GM19328 (cell line): ENCODE measurements around the gene GABRR3.

Experiments
- ATAC-seq: cut with Tn5 transposase; IDR thresholded peaks from one replicate; pipeline ENCODE4 v1.9.1; 2021; ENCODE audit warnings: mild to moderate bottlenecking, moderate library complexity; ENCODE audit not compliant: unreplicated experiment

Gene GABRR3

DNA sequence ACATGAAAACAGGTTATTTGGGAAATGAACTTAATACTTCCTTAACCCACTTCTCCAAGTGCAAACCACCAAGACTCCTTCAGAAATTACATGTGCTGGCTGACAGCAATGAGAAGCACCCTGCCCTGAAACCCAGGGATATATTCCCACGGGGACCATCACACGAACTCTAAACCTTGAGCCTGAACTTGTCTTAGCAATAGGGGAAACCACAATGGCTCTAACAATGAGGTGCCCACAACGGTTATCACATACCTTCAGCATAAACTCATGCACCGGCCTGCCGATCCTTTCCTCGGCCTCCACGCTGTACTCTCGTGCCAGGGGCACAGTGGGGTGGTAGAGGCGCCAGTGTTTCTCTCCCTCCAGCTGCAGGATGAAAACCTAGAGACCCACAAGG lies 76.3 kb downstream of the GABRR3 start:
- ATAC-seq = no peak

DNA sequence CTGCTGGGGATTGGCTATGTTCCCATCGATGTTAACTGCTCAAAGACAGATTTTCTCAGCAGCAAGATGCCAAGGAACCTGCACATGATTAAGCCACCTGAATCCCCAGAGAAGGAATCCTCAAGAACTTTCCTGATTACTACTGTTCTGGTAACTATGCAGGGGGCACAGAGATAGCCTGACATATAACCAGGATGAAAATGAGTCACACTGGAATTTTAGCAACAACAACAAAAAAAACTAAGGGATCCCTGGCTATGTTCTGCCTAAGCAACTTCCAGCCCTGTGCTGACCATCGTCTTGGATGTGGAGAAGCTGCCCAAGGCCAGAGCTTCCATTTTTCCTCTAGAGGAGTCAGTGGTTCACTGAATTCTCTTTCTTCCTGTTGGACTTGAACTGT lies 76.7 kb downstream of the GABRR3 start:
- no peak for ATAC-seq

DNA sequence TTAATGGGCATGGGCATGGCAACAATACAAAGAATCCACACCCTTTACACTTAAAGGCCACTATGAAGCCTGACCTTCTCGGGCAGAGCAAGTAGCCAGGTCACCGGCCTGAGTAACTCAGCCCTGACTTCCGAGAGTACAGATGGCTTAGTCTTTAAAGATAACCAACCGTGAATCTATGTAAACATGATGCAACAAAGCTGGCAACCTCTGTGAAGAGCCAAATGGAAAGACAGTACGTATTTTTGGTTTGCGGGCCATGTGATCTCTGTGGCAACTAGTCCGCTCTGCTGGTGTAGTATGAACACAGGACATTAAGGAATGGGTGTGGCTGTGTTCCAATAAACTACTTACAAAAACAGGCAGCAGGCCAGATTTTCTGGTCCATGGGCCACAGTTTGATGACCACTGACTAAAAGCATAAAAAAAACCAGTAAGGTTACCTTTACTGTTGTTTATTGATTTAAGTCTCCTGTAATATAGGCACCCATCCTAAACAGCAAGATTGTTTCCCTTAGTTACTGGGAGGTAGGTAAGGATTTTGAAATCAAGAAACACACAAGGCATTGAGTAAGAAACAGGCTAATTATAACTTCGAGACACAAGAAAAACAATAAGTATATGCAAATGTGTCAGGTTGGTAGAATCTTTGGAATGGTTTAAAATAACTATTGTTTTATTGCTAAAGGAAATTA lies 77.4 kb downstream of the GABRR3 start:
- ATAC-seq = no peak

DNA sequence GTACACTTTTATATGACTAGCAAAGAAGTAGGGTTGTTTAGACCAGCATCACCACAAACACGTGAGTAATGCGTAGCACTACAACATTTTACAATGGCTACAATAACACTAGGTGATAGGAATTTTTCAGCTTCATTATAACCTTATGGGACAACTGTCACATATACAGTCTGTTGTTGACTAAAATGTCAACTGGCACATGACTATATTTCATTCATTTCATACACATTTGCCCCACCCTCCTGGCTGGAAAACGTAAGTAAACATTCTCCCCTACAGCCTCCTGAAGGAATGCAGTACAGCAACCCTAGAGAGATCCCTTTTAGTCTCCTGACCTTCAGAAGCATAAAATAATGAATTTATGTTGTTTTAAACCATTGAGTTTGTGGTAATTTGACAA lies 79.1 kb downstream of the GABRR3 start:
- ATAC-seq = no peak

DNA sequence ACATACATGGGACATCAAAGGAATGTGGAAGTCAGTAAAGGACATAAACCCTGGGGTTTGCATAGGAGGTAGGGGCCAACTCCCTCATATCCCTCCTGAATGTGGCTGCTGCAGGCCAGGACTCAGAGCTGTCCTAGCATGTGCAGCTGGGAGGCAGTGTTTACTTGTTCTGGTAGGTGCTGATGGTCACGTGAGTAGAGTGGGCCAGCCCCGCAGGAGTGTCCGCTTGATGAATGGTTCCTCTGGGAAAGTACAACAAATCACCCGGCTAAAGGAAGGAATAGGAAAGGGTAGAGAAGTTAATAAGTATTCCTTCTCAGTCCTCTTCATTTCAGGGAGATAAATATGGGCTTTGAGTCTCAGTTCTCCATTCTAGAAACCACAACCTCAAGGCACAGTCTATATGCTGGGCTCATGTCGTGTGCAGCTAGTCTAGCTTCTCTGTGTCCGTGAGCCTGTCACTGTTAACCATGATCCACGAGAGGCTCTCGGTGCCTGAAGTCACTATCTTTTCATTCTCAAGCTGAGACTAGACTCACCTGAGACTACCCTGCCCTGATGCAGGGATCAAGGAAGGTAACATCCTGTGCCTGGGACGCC lies 80.8 kb downstream of the GABRR3 start:
- no peak for ATAC-seq

DNA sequence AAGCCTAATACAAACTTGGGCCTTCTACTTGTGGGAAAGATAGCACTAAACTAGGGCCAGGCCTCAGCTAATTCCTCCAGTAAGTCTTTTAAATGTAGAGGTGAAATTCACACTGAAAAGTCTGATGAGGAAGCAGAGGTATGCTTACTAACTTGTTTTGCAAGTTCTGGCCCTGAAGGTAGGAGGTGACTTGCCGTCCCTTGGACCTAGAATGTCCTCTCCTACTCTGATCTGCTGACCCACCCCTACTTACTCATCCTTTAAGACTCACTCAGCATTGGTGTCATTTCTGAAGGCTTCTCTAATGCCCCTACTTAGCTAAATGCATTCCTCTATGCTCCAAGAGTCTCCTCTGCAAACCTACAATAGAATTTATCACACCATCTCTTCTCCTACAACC lies 82.2 kb downstream of the GABRR3 start:
- no peak for ATAC-seq

DNA sequence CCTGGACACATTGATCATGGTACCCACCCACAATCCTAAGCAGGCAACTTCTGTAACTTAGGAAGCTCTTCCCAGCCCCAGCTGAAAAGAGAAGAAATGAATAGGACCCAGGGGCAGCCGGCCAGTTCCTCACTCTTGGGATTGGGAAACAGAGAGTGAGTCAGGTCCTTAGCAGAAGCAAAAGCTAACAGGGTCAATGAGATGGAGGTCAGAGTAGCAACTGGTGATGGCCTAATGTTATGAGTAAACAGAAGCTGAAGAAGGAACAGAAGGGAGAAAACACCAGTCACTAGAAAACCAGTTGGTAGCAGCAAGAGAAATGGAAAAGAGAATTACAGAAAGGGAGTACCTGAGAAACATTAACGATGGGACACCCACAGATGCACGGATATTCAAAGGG lies 82.8 kb downstream of the GABRR3 start:
- no peak for ATAC-seq

DNA sequence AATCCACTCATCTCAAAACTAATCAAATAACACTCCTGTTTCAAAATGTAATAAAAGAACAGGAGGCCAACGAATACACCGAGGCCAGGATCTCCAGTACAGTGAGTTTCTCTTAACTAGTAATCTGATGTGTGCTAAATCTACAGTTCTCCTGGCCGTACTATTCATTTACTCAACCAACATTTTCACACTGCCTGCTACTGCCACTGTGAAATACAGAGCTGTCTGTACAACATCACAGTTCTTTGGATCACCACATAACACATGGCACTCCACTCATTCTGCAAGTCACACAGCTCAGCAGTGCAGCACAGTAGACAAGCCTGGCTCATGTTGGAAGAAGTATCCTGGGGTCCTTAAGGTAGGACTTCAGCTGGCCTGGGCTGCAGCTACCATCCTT lies 84.8 kb downstream of the GABRR3 start:
- no peak for ATAC-seq

DNA sequence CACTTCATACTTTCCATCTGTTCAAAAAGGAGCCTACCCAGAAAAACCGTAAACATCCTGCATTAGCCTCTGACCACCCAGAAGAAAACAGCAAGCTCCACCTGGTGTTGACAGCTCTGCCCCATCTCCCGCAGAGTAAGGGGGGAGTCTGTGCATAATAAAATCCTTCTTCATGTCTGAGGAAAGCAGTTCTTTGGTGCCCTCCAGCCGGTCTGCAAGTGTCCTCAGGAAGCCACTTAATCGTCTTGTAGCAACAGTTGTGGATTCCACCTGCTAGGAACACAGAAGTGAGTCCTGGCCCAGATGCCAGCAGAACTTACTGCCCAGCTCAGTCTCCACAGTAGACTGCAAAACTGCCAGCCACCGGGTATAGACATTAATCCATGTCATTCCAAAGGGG lies 85.4 kb downstream of the GABRR3 start:
- ATAC-seq = no peak

DNA sequence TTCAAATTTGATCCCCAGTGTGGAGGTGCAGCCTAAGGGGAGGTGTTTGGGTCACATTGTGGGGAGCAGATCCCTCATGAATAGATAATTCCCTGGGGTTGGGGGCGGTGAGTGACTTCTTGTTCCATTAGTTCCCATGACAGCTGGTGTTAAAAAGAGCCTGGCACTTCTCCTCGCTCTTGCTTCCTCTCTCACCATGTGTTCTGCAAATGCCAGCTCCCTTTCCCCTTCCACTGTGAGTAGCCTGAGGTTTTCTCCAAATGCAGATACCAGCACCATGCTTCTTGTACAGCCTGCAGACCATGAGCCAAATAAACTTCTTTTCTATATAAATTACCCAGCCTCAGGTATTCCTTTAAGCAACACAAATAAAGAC lies 86.0 kb downstream of the GABRR3 start:
- ATAC-seq = no peak

DNA sequence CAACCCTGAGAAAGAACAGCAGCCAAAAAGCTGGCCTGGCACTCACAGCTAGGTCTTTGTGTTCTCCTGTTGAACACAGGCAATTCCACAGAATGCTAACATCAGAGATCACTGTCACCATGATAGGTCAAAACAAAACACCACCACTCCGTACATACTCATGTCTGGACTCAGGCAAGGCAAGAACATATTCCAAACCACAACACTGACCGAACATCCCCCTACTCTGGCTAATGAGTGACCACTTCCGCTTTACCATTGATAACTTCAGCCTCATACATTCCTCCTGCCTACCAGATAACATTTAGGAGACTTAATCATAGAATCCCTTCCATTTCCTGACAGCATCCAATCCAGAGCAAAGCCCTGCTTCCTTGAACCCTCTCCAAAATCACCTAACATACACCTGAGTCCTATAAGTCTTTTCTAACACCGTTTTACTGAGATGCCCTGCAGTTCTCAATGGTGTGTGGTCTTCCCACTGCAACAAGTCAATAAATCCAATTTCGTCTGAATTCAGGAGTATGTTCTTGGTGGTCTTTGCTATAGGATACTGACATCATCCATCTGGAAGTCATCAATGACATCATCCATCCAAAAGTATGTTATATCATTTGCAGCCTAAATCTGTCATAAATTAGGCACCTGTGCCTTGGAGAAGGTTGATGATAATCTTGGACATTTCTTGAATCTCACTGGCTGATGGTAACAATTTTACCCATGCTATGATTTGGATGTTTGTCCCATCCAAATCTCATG lies 86.6 kb downstream of the GABRR3 start:
- no peak for ATAC-seq

DNA sequence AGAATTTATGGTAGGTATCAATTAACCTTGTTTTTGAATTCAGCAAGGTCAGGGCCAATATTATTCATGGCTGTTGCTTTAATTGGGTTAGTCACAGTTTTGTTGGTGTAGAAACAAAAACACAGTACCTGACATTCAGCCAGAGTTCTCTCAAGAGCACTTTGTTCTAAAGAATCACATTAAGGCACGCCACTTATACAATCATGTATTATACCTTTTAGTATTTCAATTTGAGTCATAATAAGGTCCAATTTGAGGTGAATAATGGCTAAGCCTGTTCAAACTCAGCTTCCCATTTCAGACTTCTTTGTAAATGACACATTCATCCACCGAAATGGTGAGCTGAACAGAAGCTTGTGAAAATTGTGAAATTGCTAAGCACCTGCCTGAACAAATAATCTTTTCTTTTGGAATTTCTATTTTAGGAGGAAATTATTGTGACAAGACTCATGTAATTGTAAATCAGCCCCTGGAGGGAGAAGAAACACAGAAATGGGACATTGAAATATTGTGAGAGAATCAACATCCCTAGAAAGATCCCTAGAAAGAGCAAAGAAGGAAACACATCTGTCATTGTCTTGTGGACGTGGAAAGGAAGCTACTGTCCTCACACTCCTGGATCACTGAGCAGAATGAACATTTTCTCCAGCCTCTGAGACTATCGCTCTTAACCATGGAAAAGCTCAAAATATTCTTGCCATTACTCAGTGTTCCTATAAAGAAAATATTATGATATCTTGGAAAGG lies 92.1 kb downstream of the GABRR3 start:
- no peak for ATAC-seq

DNA sequence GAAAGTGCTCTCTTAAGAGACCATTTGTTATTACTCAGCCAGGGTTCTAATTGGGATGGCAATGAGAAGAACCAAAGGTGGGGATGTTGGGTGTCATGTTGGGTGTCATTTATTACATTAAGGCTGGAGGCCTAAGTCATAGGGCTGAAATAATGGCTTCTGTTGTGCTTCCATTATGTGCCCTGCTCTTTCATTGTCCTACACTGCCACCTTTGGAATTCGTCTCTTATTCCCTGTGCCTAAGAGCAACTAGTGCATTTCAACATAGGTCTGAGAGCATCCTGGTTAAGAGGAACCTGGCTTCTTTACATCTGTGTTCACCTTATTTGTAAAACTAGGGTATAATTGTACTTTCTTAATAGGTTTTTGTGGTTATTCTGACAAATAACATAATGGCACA lies 95.1 kb downstream of the GABRR3 start:
- ATAC-seq = no peak

DNA sequence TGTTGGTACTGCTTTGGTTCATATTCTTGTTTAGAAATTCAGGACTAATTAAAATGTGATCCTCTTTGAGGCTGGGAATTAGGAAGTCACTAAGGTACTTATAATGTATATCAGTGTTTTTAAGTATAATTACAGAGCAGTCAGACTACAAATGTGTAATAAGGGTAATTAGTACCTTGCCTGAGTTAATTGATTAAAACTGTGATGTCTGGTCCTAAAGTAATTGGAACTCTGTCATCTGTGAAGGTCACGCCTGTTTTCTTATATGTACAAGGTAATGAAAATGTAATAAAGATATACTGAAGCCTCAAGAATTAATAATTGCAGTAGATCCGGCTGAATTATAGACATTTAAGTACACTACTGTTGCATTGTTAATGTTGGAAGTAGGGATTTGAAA lies 95.7 kb downstream of the GABRR3 start:
- no peak for ATAC-seq

DNA sequence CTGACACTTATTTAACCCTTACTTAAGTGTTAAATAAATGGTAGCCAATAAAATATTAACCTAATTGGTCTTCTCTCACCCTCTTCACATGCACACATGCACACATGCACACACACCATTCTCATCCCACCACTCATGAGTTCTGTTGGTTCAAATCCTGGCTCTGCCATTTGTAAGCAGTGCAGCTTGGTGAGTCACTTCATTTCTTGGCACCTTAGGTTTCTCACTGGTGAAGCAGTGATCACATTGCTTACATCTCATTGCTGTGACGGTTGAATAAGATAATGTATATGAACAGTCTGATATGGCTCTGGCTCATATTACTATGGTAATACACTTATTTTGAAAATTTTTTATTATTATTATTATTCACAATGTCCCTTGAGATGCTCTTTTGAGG lies 96.7 kb downstream of the GABRR3 start:
- no peak for ATAC-seq

DNA sequence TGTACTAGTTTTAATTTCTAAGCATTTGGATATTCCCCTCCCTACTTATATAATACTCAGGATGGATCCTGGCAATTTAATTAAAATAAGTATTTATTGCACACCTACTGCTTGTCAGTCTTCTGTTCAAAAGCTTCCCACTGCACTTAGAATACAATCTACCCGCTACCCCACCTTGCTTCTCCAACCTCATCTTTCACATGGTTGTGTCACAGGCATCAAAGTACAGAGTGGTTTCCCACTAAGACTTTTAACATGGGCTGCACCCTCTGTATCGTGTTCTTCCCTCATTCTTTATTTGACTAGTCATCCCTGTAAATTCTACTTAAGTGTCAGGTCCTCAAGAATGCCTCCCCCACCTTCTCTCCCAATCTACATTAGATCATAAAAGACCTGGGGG lies 97.9 kb downstream of the GABRR3 start:
- no peak for ATAC-seq

DNA sequence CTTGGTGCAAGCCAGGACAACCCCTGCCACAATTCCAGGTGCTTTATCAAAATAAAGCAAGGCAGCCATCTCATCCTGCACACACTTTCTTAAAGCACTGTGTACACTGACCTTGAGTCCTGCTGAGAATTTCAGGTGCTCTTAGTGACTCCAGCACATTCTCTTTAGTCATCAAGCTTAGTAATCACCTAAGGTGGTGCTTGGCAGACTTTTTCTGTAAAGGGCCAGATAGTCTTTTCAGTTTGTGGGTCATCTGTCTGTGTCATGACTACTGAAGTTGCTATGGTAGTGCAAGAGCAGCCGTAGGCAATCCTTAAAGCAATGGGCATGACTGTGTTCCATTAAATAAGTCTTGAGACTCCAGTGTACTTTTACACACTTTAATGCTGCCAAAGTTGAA lies 99.3 kb downstream of the GABRR3 start:
- no peak for ATAC-seq
